MM.1S (cell line): ENCODE data around the gene TPT1.

Source experiments
- EZH2 ChIP-seq: fragments of 300-600 bp; sonication (generic); optimal IDR thresholded peaks from 2 replicates; pipeline ENCODE3; 2017; ENCODE audit warnings: low read depth, mild to moderate bottlenecking, antibody characterized with exemption, low read length, mixed read lengths
- EZH2phosphoT487 ChIP-seq: fragments of 300-600 bp; sonication (generic); IDR thresholded peaks from 2 replicates; pipeline ENCODE4 v1.6.1; 2018; ENCODE audit warnings: antibody characterized with exemption, low read length
- TF ChIP-seq, protein P1 (sequence below): fragments of 300-600 bp; sonication (generic); IDR thresholded peaks from 2 replicates; pipeline ENCODE4 v1.5.1; 2016; ENCODE audit warnings: antibody characterized with exemption, low read length, mixed read lengths

DNA sequence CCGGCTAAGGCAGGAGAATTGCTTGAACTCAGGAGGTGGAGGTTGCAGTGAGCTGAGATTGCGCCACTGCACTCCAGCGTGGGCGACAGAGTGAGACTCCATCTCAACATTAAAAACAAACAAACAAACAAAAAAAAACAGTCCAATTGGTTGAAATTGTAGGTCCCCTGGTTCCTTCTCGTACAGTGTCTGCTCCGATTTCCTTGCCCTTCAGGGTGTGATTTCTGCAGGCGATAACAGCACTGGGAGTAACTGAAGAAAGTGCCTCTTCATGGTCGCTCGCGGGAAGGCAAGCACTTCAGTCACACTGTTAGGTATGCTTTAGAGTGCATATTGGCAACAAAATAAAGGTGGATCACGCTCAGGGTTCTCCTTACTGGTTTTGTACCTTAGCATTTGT is 39.7 kb downstream of the TPT1 start:
- TF ChIP-seq, protein P1, sequence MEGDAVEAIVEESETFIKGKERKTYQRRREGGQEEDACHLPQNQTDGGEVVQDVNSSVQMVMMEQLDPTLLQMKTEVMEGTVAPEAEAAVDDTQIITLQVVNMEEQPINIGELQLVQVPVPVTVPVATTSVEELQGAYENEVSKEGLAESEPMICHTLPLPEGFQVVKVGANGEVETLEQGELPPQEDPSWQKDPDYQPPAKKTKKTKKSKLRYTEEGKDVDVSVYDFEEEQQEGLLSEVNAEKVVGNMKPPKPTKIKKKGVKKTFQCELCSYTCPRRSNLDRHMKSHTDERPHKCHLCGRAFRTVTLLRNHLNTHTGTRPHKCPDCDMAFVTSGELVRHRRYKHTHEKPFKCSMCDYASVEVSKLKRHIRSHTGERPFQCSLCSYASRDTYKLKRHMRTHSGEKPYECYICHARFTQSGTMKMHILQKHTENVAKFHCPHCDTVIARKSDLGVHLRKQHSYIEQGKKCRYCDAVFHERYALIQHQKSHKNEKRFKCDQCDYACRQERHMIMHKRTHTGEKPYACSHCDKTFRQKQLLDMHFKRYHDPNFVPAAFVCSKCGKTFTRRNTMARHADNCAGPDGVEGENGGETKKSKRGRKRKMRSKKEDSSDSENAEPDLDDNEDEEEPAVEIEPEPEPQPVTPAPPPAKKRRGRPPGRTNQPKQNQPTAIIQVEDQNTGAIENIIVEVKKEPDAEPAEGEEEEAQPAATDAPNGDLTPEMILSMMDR = no peak
- TF ChIP-seq EZH2 (no peak), EZH2phosphoT487 (no peak)
